HEK293T (cell line): ENCODE results near the gene RGS14.

ENCODE experiments used
- CTCF ChIA-PET: fragments of 350-600 bp; formaldehyde crosslinking; extraction: SDS; loops from one replicate; lab custom pipeline; 2021; ENCODE audit warnings: antibody characterized with exemption, inconsistent platforms; lab: Yijun Ruan, JAX
- POLR2A ChIA-PET: fragments of 350-600 bp; formaldehyde crosslinking; extraction: SDS; loops from one replicate; lab custom pipeline; 2020; ENCODE audit warnings: antibody characterized with exemption, inconsistent platforms; lab: Yijun Ruan, JAX
- DNase-seq: peaks from one replicate; pipeline ENCODE4 v3.0.0; 2012; ENCODE audit warnings: mixed read lengths; ENCODE audit errors: extremely low spot score
- ARNT ChIP-seq: fragments of 450-650 bp; IDR thresholded peaks from 2 replicates; pipeline ENCODE4 v1.6.1; 2017; ENCODE audit warnings: mild to moderate bottlenecking
- BHLHE40 ChIP-seq: fragments of 450-650 bp; IDR thresholded peaks from 2 replicates; pipeline ENCODE4 v1.6.1; 2016; ENCODE audit warnings: mild to moderate bottlenecking, moderate library complexity, borderline replicate concordance
- CTBP1 ChIP-seq: fragments of 450-650 bp; IDR thresholded peaks from 2 replicates; pipeline ENCODE4 v1.6.1; 2016; ENCODE audit warnings: borderline replicate concordance
- ELF4 ChIP-seq: fragments of 450-650 bp; IDR thresholded peaks from 2 replicates; pipeline ENCODE4 v1.6.1; 2017; ENCODE audit warnings: antibody characterized with exemption
- FOXA1 ChIP-seq: fragments of 450-650 bp; IDR thresholded peaks from 2 replicates; pipeline ENCODE4 v1.6.1; 2016; ENCODE audit warnings: mild to moderate bottlenecking
- FOXK2 ChIP-seq: fragments of 450-650 bp; IDR thresholded peaks from 2 replicates; pipeline ENCODE4 v1.6.1; 2016; ENCODE audit warnings: mild to moderate bottlenecking
- FOXM1 ChIP-seq: fragments of 450-650 bp; IDR thresholded peaks from 2 replicates; pipeline ENCODE4 v1.6.1; 2017; ENCODE audit warnings: mild to moderate bottlenecking, borderline replicate concordance
- HDGF ChIP-seq: fragments of 450-650 bp; IDR thresholded peaks from 2 replicates; pipeline ENCODE4 v1.6.1; 2017; ENCODE audit warnings: antibody characterized with exemption, borderline replicate concordance
- L3MBTL2 ChIP-seq: fragments of 450-650 bp; conservative IDR thresholded peaks from 2 replicates; pipeline ENCODE4 v1.6.1; 2016; ENCODE audit warnings: mild to moderate bottlenecking
- LEF1 ChIP-seq: fragments of 450-650 bp; IDR thresholded peaks from 2 replicates; pipeline ENCODE4 v1.6.1; 2017; ENCODE audit warnings: mild to moderate bottlenecking, borderline replicate concordance
- NFRKB ChIP-seq: fragments of 450-650 bp; IDR thresholded peaks from 2 replicates; pipeline ENCODE4 v1.6.1; 2016; ENCODE audit warnings: mild to moderate bottlenecking, moderate library complexity
- PKNOX1 ChIP-seq: fragments of 450-650 bp; IDR thresholded peaks from 2 replicates; pipeline ENCODE4 v1.6.1; 2016
- SP1 ChIP-seq: fragments of 450-650 bp; IDR thresholded peaks from 2 replicates; pipeline ENCODE4 v1.6.1; 2017
- SUZ12 ChIP-seq: fragments of 450-650 bp; IDR thresholded peaks from 2 replicates; pipeline ENCODE4 v1.6.1; 2016; ENCODE audit warnings: mild to moderate bottlenecking
- TARDBP ChIP-seq: fragments of 450-650 bp; IDR thresholded peaks from 2 replicates; pipeline ENCODE4 v1.6.1; 2016
- ZNF384 ChIP-seq: fragments of 450-650 bp; IDR thresholded peaks from 2 replicates; pipeline ENCODE4 v1.6.1; 2016

RGS14 gene

GRCh38 chr5:177366528-177367322, 9.0 kb downstream of the RGS14 start:
- CTCF ChIA-PET = interaction anchor here (0.8 to 1.7 kb wide), 8 partner anchors 11 to 134 kb away, joined by 3 to 5 read pairs (median 4); partner anchors contain the start of gene LMAN2
- no peak for TF ChIP-seq L3MBTL2
- TF ChIP-seq ARNT = no peak
- no peak for TF ChIP-seq PKNOX1
- TF ChIP-seq NFRKB = no peak
- no peak for TF ChIP-seq FOXK2
- TF ChIP-seq SUZ12 = no peak
- TF ChIP-seq TARDBP = no peak
- no peak for TF ChIP-seq BHLHE40
- TF ChIP-seq LEF1 = no peak
- no peak for TF ChIP-seq SP1
- TF ChIP-seq HDGF = no peak
- TF ChIP-seq ELF4 = no peak
- DNase-seq = peak; percentile 97
- POLR2A ChIA-PET = interaction anchor here (0.6 to 2.6 kb wide), 17 partner anchors 9 to 149 kb away, joined by 3 to 38 read pairs (median 4); partner anchors contain the start of genes GRK6, LMAN2 and MXD3

- ChIA-PET CTCF (interaction anchor here (0.8 to 1.7 kb wide), 6 partner anchors 11 to 134 kb away, joined by 4 to 5 read pairs (median 4); no protein-coding TSS in a partner anchor), POLR2A (interaction anchor here (0.6 to 2.6 kb wide), 17 partner anchors 8 to 149 kb away, joined by 3 to 38 read pairs (median 4); partner anchors contain the start of genes GRK6, LMAN2 and MXD3)
- TF ChIP-seq L3MBTL2 = peak; percentile 99
- no peak for TF ChIP-seq NFRKB
- TF ChIP-seq SP1 = no peak
- no peak for DNase-seq
Observed at GRCh38 chr5:177367323-177367848, 9.7 kb downstream of the RGS14 start.

GRCh38 chr5:177367981-177368868, 10.5 kb downstream of the RGS14 start:
- ChIA-PET CTCF (interaction anchor here (1.0 to 3.9 kb wide), 5 partner anchors 10 to 87 kb away, joined by 3 to 23 read pairs (median 5); partner anchors contain the start of gene RGS14), POLR2A (interaction anchor here (0.7 to 4.8 kb wide), 6 partner anchors 11 to 58 kb away, joined by 4 to 22 read pairs (median 6); partner anchors contain the start of genes LMAN2 and MXD3)
- DNase-seq = no peak
- TF ChIP-seq HDGF = no peak
- TF ChIP-seq LEF1 = no peak
- no peak for TF ChIP-seq ELF4
- no peak for TF ChIP-seq FOXK2
- no peak for TF ChIP-seq SUZ12
- TF ChIP-seq ARNT = no peak
- no peak for TF ChIP-seq BHLHE40
- no peak for TF ChIP-seq PKNOX1
- no peak for TF ChIP-seq SP1
- no peak for TF ChIP-seq FOXM1
- TF ChIP-seq FOXA1 = no peak
- no peak for TF ChIP-seq L3MBTL2
- TF ChIP-seq TARDBP = no peak
- TF ChIP-seq ZNF384 = no peak
- no peak for TF ChIP-seq CTBP1
- no peak for TF ChIP-seq NFRKB

- ChIA-PET POLR2A (interaction anchor here (0.7 to 4.8 kb wide), 3 partner anchors 17 to 57 kb away, joined by 4 to 22 read pairs (median 5); partner anchors contain the start of genes LMAN2 and MXD3), CTCF (interaction anchor here (0.6 to 3.9 kb wide), 7 partner anchors 10 to 145 kb away, joined by 3 to 23 read pairs (median 3); partner anchors contain the start of gene RGS14)
- TF ChIP-seq ZNF384 (no peak), TARDBP (no peak), SP1 (no peak), L3MBTL2 (no peak), ELF4 (no peak), SUZ12 (no peak), BHLHE40 (no peak), NFRKB (no peak), FOXA1 (no peak), CTBP1 (no peak), FOXK2 (no peak), HDGF (no peak), PKNOX1 (no peak), LEF1 (no peak), FOXM1 (no peak), ARNT (no peak)
- DNase-seq = peak; percentile 62
Observed at GRCh38 chr5:177368869-177369644, 11.3 kb downstream of the RGS14 start.
